Measurements from ENCODE around the gene SORL1.

Gene SORL1

GRCh38 chr11:121650351-121651256, 198.5 kb downstream of the SORL1 start:
- DNase-seq (ENCODE audit: low read depth in 2 of 3, low spot score in 1 of 3) = peak in 1 of 3 donors; percentile 6

DNA sequence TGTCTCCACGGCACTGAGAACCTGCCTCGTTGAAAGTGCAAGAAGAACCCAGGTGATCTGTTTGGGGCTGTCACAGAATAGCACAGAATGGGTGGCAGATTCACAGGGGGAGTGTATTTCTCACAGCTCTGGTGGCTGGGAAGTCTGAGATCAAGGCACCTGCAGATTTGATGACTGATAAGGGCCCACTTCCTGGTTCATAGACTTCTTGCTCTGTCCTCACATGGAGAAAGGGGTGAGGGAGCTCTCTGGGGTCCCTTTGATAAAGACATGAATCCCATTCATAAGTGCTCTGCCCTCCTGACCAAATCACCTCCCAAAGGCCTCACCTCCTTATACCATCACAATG, 199.1 kb downstream of the SORL1 start:
- DNase-seq (ENCODE audit: low read depth in 2 of 3, low spot score in 1 of 3) = no peak

DNA sequence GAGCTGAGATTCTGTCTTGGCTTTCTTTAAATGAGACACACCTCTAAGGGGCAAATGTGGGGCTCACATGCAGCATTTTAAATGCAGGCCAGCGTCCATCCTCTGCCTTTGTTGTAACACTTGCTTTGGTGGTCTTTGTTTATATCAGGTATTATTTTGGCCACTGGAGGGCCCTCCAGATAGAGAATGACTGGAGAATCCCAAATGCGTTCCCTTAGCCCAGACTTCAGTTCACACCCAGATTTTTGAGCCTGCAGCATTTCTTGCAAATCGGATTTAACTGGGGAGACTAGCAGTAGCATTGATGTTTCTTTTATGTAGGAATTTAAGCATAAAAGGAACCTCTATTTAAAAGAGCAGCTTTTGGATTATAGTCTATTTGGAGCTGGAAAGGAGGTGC, 200.9 kb downstream of the SORL1 start:
- DNase-seq (ENCODE audit: low read depth in 2 of 3, low spot score in 1 of 3) = no peak

DNA sequence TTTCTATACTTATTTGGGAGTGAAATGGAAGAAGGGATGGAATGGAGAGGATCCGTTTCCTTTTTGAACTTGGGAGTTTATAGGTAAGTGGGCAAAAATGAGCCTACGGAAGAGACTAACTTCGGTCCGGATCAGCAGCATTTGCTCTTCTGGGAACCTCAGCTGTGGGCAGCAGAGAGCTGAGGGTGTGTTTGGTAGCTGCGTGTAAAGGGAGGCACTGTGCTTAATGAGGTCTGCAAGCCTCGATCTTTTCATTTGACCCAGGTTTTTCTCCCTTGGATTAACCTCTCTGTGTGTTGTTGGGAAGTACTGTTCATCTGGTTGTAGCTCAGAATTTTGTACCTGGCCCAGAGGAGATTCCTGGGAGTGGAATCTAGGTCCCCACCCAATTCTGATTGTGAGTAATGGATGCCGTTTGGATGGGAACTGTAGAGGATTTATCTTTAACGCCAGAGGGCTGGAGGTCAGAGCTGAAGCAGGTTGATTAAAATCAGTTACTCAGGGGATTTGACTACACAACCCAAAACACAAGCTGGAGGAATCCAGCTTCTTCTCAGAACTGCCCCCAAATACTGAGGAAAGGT, 202.2 kb downstream of the SORL1 start:
- no peak for DNase-seq (ENCODE audit: low read depth in 2 of 3, low spot score in 1 of 3)

DNA sequence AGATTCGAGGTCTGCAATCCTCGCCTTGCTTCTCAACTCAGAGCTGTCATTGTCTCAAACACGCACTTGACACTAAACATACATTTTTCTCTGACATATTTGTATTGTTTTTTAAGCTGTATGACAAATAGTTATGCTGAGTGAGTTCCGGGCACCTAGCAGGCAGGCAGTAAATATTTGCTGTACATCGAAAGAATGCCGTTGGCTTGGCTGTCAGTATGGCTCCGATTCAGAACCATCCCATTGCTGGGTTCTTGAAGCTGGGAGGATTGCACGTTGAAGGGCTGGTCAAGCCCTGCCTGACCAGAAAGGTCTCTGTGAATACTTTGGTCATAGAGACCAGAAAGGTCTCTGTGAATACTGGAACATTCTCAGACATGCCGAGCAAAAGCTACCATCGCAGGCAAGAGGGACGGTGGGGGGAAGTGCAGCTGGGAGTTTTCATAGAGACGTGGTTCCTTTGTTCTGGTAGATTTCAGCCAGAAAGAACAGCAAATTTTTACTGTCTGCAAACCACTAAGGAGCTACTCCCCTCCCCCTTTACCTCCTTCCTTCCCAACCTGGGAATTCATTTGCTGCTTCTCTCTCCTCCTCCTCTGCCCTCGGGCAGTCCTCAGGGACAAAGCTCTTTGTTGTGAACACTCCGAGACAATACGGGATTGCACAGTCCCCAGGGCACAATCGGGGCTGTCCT, 202.9 kb downstream of the SORL1 start:
- no peak for DNase-seq (ENCODE audit: low read depth in 2 of 3, low spot score in 1 of 3)

GRCh38 chr11:121655537-121656327, 203.6 kb downstream of the SORL1 start:
- DNase-seq (ENCODE audit: low read depth in 2 of 3, low spot score in 1 of 3) = peak; percentile 48 to 70 (median 62)

GRCh38 chr11:121656328-121657090, 204.4 kb downstream of the SORL1 start:
- no peak for DNase-seq (ENCODE audit: low read depth in 2 of 3, low spot score in 1 of 3)

GRCh38 chr11:121657146-121657545, 205.0 kb downstream of the SORL1 start:
- no peak for DNase-seq (ENCODE audit: low read depth in 2 of 3, low spot score in 1 of 3)

DNA sequence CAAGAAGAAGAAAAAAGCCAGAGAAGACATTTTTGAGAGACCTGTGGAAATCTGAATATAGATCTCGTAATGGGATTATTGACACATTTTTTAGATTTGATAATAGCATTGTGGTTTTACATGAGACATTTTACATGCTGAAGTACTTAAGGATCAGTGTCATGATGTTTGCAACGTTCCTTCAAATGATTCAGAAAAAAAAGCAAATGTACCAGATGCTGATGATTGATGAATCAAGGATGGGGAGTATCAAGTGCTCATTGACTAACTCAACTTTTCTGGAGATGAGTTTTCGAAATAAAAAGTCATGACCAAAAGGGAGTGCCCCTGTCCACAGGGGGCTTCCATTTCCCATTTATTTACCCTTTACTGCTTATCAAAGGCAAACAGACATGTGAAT, 207.7 kb downstream of the SORL1 start:
- DNase-seq (ENCODE audit: low read depth in 2 of 3, low spot score in 1 of 3) = no peak

- DNase-seq (ENCODE audit: low read depth in 2 of 3, low spot score in 1 of 3) = no peak
These were observed 209.9 kb downstream of the SORL1 start for GRCh38 chr11:121661880-121662486.

GRCh38 chr11:121664144-121664543, 212.0 kb downstream of the SORL1 start:
- no peak for DNase-seq (ENCODE audit: low read depth in 2 of 3, low spot score in 1 of 3)

GRCh38 chr11:121665206-121665838, 213.2 kb downstream of the SORL1 start:
- no peak for DNase-seq (ENCODE audit: low read depth in 2 of 3, low spot score in 1 of 3)

DNA sequence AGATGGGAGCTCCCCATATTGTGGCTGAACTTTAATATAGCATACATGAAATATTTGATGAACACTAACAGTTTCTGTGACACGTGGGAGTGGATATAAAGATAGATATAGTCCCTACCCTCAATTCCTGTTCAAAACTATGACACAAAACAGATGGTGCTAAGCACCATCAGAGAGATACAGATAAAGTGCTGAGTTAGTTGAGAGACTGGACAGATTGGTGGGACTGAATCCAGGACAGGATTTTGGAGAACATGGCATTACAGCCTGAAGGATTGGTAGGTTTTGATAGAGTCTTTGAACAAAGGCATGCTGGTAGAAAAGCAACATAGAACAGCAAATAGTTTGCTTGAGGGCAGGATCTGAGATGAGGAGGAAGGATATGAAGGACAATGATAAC, 215.7 kb downstream of the SORL1 start:
- no peak for DNase-seq (ENCODE audit: low read depth in 2 of 3, low spot score in 1 of 3)

DNA sequence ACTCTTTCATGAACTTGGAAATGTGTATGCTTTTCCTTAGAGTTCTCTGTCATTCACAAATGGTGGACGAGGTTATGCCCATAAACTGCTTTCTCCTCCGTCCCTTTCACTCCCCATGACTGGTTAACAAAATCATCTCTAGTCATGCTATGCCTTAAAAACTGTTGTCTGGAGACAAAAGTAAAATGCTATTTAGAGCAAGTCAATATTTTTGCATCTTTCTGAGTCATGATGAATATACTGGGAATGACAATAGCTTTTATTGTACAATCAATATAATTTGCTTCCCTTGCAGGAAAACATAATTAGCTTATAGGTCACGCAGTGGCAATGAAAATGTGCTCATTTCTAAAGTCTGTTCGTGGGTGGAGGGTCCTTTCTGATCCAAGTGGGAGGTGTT, 217.3 kb downstream of the SORL1 start:
- DNase-seq (ENCODE audit: low read depth in 2 of 3, low spot score in 1 of 3) = no peak

DNA sequence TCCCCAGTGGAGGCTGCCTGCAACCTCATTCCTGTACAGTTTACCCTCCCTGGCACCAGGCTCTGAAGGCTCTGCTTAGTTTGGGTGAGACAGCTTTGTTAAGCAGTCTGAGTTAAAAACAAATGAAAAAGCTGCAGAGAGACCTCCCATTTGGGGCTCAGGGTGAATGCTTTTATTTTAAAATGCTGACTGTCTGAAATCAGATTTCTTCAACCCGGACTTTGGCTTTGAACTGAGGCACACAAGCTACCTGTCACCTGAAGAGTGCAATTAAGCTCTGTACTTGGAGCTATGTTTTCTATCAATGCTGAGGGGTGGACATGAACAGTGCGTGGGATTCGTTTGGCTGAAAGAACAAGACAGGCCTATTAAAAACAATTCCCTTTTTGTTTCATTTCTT, 218.2 kb downstream of the SORL1 start:
- no peak for DNase-seq (ENCODE audit: low read depth in 2 of 3, low spot score in 1 of 3)

DNA sequence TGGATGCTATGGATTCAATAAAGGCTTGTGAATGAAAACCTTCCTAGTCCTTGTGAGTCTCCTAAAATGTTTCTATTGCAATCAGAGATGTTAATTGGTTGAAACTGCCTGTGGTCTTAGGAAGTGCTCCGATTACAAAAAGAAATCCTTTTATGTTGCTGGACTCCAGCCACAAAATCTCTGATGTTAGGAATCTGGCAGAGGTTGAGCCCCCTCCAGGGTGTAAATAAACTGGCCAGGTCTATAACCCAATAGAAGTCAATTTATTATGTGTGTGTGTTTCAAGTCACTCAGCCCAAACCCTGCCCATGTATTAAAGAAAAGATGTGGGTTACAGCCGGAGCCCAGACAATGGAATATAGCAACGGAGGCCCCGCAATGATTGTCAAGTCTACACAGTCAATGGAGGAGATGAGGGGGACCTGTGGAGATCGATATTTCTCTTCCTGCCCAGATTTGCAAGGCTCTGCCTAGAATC, 218.7 kb downstream of the SORL1 start:
- DNase-seq (ENCODE audit: low read depth in 2 of 3, low spot score in 1 of 3) = no peak

GRCh38 chr11:121671283-121672168, 219.4 kb downstream of the SORL1 start:
- DNase-seq (ENCODE audit: low read depth in 2 of 3, low spot score in 1 of 3) = no peak

DNA sequence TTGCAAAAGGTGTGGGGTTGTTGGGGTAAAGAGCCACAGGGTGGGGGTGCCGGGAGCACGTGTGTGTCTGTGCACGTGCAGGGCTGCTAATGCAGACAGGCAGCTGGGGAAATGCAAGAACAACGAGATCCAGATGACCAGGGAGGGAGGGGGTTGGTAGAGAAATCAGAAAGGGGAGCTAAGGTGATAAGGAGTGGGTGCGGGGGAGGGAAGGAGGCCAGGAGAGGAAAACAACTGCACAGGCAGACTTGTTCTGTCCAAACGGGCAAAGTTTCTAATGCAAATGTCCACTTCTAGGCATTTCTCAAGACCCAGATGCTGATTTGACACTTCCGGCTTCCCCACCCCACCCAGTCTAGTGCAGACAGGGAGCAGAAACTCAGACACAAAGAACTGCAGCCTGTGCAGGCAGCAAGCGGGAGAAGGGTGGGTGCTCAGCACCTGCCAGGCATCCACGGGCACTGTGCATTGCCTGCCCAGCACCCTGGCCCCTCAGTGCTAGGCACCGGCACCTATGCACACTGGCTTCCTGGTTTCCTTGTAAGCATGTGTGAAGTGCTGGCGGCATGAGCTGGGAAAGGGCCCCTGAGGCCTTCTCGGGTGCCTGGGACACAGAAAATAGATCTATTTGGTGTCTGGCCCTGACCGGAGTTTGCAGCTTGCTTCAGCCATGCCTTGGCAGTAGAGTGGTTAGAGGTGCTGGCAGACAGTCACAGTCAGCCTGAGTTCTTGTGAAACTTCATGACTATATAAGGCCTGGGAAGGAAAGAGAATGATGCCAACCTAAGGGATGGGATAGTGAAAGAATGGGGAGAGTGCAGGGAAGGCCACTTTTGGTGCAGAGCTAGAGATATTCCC, 220.7 kb downstream of the SORL1 start:
- no peak for DNase-seq (ENCODE audit: low read depth in 2 of 3, low spot score in 1 of 3)

All from stimulated activated CD4-positive, alpha-beta T cell treated with anti-CD3 and anti-CD28 coated beads, Interleukin-12 subunit alpha, Interleukin-12 subunit beta, amount 100 ng/mL, for 48 hours (primary cell).